GM23338 (cell line): ENCODE measurements around the gene EHF. TPM values are rescaled to one million over a fixed set of nuclear protein-coding genes. Genes with fewer than 3 reads are reported as not detected.

Experiments used
- ATAC-seq: fragments of 200-7000 bp; cut with Tn5 transposase; 3 replicates; pipeline ENCODE4 v1.9.1; 2020
- DNase-seq: peaks from one replicate; pipeline ENCODE4 v3.0.0-alpha.2; 2015; ENCODE audit warnings: low spot score
- H2AFZ ChIP-seq: fragments of 200-600 bp; sonication (generic); 2 replicates; pipeline ENCODE4 v1.8.0; 2016; ENCODE audit warnings: antibody characterized with exemption, mild to moderate bottlenecking, moderate library complexity
- H3F3A ChIP-seq: fragments of 200-600 bp; sonication (generic); replicated peaks from 2 replicates; pipeline ENCODE4 v1.8.0; 2017; ENCODE audit warnings: antibody characterized with exemption, mixed run types, low read depth
- H3K27ac ChIP-seq: fragments of 200-600 bp; sonication (generic); 2 replicates; pipeline ENCODE4 v1.6.1; 2016; ENCODE audit warnings: low read depth
- H3K27me3 ChIP-seq: fragments of 200-600 bp; sonication (generic); 2 replicates; pipeline ENCODE4 v1.8.0; 2016; ENCODE audit warnings: mild to moderate bottlenecking, mixed run types, moderate library complexity; ENCODE audit not compliant: insufficient read depth
- H3K36me3 ChIP-seq: fragments of 200-600 bp; sonication (generic); 2 replicates; pipeline ENCODE4 v1.8.0; 2016; ENCODE audit warnings: mild to moderate bottlenecking; ENCODE audit not compliant: insufficient read depth
- H3K4me1 ChIP-seq: fragments of 200-600 bp; sonication (generic); 2 replicates; pipeline ENCODE4 v1.8.0; 2016; ENCODE audit warnings: mild to moderate bottlenecking, moderate library complexity; ENCODE audit not compliant: insufficient read depth
- H3K4me2 ChIP-seq: fragments of 200-600 bp; sonication (generic); 2 replicates; pipeline ENCODE4 v1.7.1; 2017; ENCODE audit warnings: mixed run types
- H3K4me3 ChIP-seq: fragments of 200-600 bp; sonication (generic); 2 replicates; pipeline ENCODE4 v1.6.1; 2016; ENCODE audit warnings: mixed run types
- H3K79me2 ChIP-seq: fragments of 200-600 bp; sonication (generic); replicated peaks from 2 replicates; pipeline ENCODE4 v1.8.0; 2017; ENCODE audit warnings: mild to moderate bottlenecking; ENCODE audit not compliant: insufficient read depth
- H3K9me2 ChIP-seq: fragments of 200-600 bp; sonication (generic); 2 replicates; pipeline ENCODE4 v1.8.0; 2017; ENCODE audit not compliant: insufficient read depth
- H4K20me1 ChIP-seq: fragments of 200-600 bp; sonication (generic); replicated peaks from 2 replicates; pipeline ENCODE4 v1.8.0; 2017; ENCODE audit warnings: mild to moderate bottlenecking; ENCODE audit not compliant: insufficient read depth
- H3K27ac Mint-ChIP-seq: 2 replicates; pipeline ENCODE4 v1.8.0; 2020; ENCODE audit warnings: inconsistent platforms, mild to moderate bottlenecking, moderate library complexity, mixed read lengths
- H3K27me3 Mint-ChIP-seq: 3 replicates; pipeline ENCODE4 v1.8.0; 2022; ENCODE audit warnings: low read depth, mild to moderate bottlenecking, moderate library complexity, mixed read lengths, inconsistent platforms; ENCODE audit not compliant: insufficient read depth, poor library complexity
- H3K36me3 Mint-ChIP-seq: 3 replicates; pipeline ENCODE4 v1.8.0; 2021; ENCODE audit warnings: low read depth, mild to moderate bottlenecking, inconsistent platforms, moderate library complexity, mixed read lengths
- H3K4me1 Mint-ChIP-seq: 3 replicates; pipeline ENCODE4 v1.8.0; 2020; ENCODE audit warnings: mild to moderate bottlenecking, inconsistent platforms, mixed read lengths
- H3K4me3 Mint-ChIP-seq: 3 replicates; pipeline ENCODE4 v1.8.0; 2021; ENCODE audit warnings: moderate library complexity, mild to moderate bottlenecking, inconsistent platforms, mixed read lengths
- H3K9me3 Mint-ChIP-seq: 3 replicates; pipeline ENCODE4 v1.8.0; 2020; ENCODE audit warnings: moderate library complexity, mild to moderate bottlenecking, inconsistent platforms, mixed read lengths
- CREB1 ChIP-seq: fragments of 250-450 bp; sonication (Bioruptor Pico); IDR thresholded peaks from 2 replicates; pipeline ENCODE4 v1.5.0; 2020; ENCODE audit warnings: low read depth, mild to moderate bottlenecking, moderate library complexity
- EZH2 ChIP-seq: fragments of 200-600 bp; sonication (generic); IDR thresholded peaks from one replicate; pipeline ENCODE4 v1.8.0; 2017; ENCODE audit warnings: antibody characterized with exemption, mild to moderate bottlenecking, low read depth; ENCODE audit not compliant: unreplicated experiment
- EZH2phosphoT487 ChIP-seq: fragments of 200-600 bp; sonication (generic); IDR thresholded peaks from one replicate; pipeline ENCODE4 v1.8.1; 2018; ENCODE audit warnings: antibody characterized with exemption; ENCODE audit not compliant: unreplicated experiment
- JUNB ChIP-seq: IDR thresholded peaks from one replicate; pipeline ENCODE4 v1.6.1; 2016; ENCODE audit warnings: antibody characterized with exemption; ENCODE audit not compliant: unreplicated experiment
- NANOG ChIP-seq: IDR thresholded peaks from 2 replicates; pipeline ENCODE4 v1.6.1; 2016; ENCODE audit warnings: antibody characterized with exemption, borderline replicate concordance
- POLR2AphosphoS5 ChIP-seq: IDR thresholded peaks from 2 replicates; pipeline ENCODE4 v1.6.1; 2016; ENCODE audit warnings: antibody characterized with exemption, low read depth
- STAT1 ChIP-seq: IDR thresholded peaks from one replicate; pipeline ENCODE4 v1.6.1; 2016; ENCODE audit warnings: antibody characterized with exemption; ENCODE audit not compliant: unreplicated experiment
- ZNF114 ChIP-seq: fragments of 250-450 bp; sonication (Bioruptor Pico); IDR thresholded peaks from 2 replicates; pipeline ENCODE4 v1.5.0; 2020; ENCODE audit warnings: mild to moderate bottlenecking, moderate library complexity
- ZNF331 ChIP-seq: fragments of 250-450 bp; sonication (Bioruptor Pico); IDR thresholded peaks from 2 replicates; pipeline ENCODE4 v1.5.0; 2020; ENCODE audit warnings: low read depth, mild to moderate bottlenecking, moderate library complexity
- polyA plus RNA-seq: library from polyadenylated mRNA; unstranded; fragments of >200 nt; fragmentation: Nextera tagmentation; extraction: Ambion mirVana; gene quantifications from 2 replicates; pipeline ENCODE4 v1.2.1, GENCODE V29; 2016
- total RNA-seq: library from RNA; depleted of rRNA; stranded (reverse); fragments of >200 nt; shearing (Covaris generic); gene quantifications from 2 replicates; pipeline ENCODE4 v1.2.3, GENCODE V29; 2014
- TF ChIP-seq, protein P1 (sequence below): IDR thresholded peaks from one replicate; pipeline ENCODE4 v1.6.1; 2018; ENCODE audit warnings: antibody characterized with exemption; ENCODE audit not compliant: unreplicated experiment
- TF ChIP-seq, protein P2 (sequence below): fragments of 250-450 bp; sonication (Bioruptor Pico); IDR thresholded peaks from 2 replicates; pipeline ENCODE4 v1.5.0; 2020; ENCODE audit warnings: mild to moderate bottlenecking, moderate library complexity
- TF ChIP-seq, protein P3 (sequence below), 2 experiments: fragments of 200-600 bp in 1 of 2; sonication (generic) in 1 of 2; conservative IDR thresholded peaks; 2 replicates each; pipeline versions ENCODE4 v1.5.1 to v1.6.1; 2016 to 2017; ENCODE audit warnings: antibody characterized with exemption in 2 of 2, low read depth in 2 of 2, mild to moderate bottlenecking in 2 of 2, moderate library complexity in 1 of 2
- TF ChIP-seq, protein P4 (sequence below): IDR thresholded peaks from 2 replicates; pipeline ENCODE4 v1.6.1; 2016; ENCODE audit warnings: antibody characterized with exemption

Gene EHF
- total and polyA plus RNA-seq, 2 experiments from 2014 or later: not detected

DNA sequence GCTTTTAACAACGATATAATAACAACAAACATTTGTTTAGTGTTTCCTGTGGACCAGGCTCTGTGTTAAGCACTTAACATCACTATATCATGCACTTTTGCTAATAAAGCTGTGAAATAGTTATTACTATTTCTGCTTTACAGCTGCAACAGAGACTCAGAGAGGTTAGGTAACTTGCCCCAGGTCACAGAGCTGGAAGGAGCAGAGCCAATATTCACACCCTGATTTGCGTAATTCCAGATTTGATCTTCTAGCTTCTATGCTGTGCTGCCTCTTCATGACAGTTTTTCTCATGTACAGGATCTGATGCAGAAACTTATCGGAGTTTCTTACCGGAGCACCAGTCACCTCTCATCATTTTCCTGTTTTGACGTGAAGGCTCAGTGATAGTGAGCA lies 33.6 kb upstream of the EHF start:
- no peak for TF ChIP-seq EZH2phosphoT487
- no peak for TF ChIP-seq CREB1 (CRISPR knock-in tag)
- no peak for TF ChIP-seq POLR2AphosphoS5
- no peak for TF ChIP-seq NANOG
- TF ChIP-seq, protein P1, sequence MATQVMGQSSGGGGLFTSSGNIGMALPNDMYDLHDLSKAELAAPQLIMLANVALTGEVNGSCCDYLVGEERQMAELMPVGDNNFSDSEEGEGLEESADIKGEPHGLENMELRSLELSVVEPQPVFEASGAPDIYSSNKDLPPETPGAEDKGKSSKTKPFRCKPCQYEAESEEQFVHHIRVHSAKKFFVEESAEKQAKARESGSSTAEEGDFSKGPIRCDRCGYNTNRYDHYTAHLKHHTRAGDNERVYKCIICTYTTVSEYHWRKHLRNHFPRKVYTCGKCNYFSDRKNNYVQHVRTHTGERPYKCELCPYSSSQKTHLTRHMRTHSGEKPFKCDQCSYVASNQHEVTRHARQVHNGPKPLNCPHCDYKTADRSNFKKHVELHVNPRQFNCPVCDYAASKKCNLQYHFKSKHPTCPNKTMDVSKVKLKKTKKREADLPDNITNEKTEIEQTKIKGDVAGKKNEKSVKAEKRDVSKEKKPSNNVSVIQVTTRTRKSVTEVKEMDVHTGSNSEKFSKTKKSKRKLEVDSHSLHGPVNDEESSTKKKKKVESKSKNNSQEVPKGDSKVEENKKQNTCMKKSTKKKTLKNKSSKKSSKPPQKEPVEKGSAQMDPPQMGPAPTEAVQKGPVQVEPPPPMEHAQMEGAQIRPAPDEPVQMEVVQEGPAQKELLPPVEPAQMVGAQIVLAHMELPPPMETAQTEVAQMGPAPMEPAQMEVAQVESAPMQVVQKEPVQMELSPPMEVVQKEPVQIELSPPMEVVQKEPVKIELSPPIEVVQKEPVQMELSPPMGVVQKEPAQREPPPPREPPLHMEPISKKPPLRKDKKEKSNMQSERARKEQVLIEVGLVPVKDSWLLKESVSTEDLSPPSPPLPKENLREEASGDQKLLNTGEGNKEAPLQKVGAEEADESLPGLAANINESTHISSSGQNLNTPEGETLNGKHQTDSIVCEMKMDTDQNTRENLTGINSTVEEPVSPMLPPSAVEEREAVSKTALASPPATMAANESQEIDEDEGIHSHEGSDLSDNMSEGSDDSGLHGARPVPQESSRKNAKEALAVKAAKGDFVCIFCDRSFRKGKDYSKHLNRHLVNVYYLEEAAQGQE: no peak
- TF ChIP-seq ZNF331 (CRISPR knock-in tag): no peak
- TF ChIP-seq, protein P2, sequence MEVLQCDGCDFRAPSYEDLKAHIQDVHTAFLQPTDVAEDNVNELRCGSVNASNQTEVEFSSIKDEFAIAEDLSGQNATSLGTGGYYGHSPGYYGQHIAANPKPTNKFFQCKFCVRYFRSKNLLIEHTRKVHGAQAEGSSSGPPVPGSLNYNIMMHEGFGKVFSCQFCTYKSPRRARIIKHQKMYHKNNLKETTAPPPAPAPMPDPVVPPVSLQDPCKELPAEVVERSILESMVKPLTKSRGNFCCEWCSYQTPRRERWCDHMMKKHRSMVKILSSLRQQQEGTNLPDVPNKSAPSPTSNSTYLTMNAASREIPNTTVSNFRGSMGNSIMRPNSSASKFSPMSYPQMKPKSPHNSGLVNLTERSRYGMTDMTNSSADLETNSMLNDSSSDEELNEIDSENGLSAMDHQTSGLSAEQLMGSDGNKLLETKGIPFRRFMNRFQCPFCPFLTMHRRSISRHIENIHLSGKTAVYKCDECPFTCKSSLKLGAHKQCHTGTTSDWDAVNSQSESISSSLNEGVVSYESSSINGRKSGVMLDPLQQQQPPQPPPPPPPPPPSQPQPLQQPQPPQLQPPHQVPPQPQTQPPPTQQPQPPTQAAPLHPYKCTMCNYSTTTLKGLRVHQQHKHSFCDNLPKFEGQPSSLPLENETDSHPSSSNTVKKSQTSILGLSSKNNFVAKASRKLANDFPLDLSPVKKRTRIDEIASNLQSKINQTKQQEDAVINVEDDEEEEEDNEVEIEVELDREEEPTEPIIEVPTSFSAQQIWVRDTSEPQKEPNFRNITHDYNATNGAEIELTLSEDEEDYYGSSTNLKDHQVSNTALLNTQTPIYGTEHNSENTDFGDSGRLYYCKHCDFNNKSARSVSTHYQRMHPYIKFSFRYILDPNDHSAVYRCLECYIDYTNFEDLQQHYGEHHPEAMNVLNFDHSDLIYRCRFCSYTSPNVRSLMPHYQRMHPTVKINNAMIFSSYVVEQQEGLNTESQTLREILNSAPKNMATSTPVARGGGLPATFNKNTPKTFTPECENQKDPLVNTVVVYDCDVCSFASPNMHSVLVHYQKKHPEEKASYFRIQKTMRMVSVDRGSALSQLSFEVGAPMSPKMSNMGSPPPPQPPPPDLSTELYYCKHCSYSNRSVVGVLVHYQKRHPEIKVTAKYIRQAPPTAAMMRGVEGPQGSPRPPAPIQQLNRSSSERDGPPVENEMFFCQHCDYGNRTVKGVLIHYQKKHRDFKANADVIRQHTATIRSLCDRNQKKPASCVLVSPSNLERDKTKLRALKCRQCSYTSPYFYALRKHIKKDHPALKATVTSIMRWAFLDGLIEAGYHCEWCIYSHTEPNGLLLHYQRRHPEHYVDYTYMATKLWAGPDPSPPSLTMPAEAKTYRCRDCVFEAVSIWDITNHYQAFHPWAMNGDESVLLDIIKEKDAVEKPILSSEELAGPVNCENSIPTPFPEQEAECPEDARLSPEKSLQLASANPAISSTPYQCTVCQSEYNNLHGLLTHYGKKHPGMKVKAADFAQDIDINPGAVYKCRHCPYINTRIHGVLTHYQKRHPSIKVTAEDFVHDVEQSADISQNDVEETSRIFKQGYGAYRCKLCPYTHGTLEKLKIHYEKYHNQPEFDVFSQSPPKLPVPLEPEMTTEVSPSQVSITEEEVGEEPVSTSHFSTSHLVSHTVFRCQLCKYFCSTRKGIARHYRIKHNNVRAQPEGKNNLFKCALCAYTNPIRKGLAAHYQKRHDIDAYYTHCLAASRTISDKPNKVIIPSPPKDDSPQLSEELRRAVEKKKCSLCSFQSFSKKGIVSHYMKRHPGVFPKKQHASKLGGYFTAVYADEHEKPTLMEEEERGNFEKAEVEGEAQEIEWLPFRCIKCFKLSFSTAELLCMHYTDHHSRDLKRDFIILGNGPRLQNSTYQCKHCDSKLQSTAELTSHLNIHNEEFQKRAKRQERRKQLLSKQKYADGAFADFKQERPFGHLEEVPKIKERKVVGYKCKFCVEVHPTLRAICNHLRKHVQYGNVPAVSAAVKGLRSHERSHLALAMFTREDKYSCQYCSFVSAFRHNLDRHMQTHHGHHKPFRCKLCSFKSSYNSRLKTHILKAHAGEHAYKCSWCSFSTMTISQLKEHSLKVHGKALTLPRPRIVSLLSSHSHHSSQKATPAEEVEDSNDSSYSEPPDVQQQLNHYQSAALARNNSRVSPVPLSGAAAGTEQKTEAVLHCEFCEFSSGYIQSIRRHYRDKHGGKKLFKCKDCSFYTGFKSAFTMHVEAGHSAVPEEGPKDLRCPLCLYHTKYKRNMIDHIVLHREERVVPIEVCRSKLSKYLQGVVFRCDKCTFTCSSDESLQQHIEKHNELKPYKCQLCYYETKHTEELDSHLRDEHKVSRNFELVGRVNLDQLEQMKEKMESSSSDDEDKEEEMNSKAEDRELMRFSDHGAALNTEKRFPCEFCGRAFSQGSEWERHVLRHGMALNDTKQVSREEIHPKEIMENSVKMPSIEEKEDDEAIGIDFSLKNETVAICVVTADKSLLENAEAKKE: no peak
- TF ChIP-seq, protein P3, sequence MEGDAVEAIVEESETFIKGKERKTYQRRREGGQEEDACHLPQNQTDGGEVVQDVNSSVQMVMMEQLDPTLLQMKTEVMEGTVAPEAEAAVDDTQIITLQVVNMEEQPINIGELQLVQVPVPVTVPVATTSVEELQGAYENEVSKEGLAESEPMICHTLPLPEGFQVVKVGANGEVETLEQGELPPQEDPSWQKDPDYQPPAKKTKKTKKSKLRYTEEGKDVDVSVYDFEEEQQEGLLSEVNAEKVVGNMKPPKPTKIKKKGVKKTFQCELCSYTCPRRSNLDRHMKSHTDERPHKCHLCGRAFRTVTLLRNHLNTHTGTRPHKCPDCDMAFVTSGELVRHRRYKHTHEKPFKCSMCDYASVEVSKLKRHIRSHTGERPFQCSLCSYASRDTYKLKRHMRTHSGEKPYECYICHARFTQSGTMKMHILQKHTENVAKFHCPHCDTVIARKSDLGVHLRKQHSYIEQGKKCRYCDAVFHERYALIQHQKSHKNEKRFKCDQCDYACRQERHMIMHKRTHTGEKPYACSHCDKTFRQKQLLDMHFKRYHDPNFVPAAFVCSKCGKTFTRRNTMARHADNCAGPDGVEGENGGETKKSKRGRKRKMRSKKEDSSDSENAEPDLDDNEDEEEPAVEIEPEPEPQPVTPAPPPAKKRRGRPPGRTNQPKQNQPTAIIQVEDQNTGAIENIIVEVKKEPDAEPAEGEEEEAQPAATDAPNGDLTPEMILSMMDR (conservative IDR thresholded peaks at IDR 0.05; ENCODE audit: low read depth in 2 of 2): no peak
- TF ChIP-seq EZH2: no peak
- no peak for TF ChIP-seq STAT1
- no peak for TF ChIP-seq JUNB
- TF ChIP-seq, protein P4, sequence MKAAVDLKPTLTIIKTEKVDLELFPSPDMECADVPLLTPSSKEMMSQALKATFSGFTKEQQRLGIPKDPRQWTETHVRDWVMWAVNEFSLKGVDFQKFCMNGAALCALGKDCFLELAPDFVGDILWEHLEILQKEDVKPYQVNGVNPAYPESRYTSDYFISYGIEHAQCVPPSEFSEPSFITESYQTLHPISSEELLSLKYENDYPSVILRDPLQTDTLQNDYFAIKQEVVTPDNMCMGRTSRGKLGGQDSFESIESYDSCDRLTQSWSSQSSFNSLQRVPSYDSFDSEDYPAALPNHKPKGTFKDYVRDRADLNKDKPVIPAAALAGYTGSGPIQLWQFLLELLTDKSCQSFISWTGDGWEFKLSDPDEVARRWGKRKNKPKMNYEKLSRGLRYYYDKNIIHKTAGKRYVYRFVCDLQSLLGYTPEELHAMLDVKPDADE: no peak
- TF ChIP-seq ZNF114 (CRISPR knock-in tag): no peak
- no peaks in the 10 kb centered on the region for H3F3A ChIP-seq
- no peaks in the 10 kb centered on the region for H3K9me2 ChIP-seq
- no peak overlapping the region for H3K4me2 ChIP-seq
- Mint-ChIP-seq H3K9me3 (peaks cover 2% of the 10 kb centered on the region; the same call in 1 of the 3 replicates), H3K36me3 (no peaks in the 10 kb centered on the region), H3K27me3 (no peaks in the 10 kb centered on the region), H3K4me3 (no peak overlapping the region), H3K4me1 (peaks cover 8% of the 10 kb centered on the region; the same call in 2 of the 3 replicates), H3K27ac (no peak overlapping the region)
- no peak overlapping the region for H3K27ac ChIP-seq
- no peak for ATAC-seq
- no peaks in the 10 kb centered on the region for H3K36me3 ChIP-seq
- no peaks in the 10 kb centered on the region for H3K79me2 ChIP-seq
- H4K20me1 ChIP-seq: no peaks in the 10 kb centered on the region
- no peak for DNase-seq
- H3K27me3 ChIP-seq: no peaks in the 10 kb centered on the region
- H3K4me3 ChIP-seq: no peak overlapping the region
- no peak overlapping the region for H2AFZ ChIP-seq
- no peaks in the 10 kb centered on the region for H3K4me1 ChIP-seq
